DMS79 (cell line): Measurements from ENCODE around the gene CLEC5A.
"Not testable (repeated sequence)": the region's sequence is repeated elsewhere in the genome, so short reads cannot be mapped to it uniquely, and the experiment has no call there.

ENCODE experiments used
- DNase-seq: peaks from one replicate; lab custom pipeline; 2025; lab: John Stamatoyannopoulos, UW

The CLEC5A gene

GRCh38 chr7:141949021-141949420, 2.2 kb upstream of the CLEC5A start:
- no peak for DNase-seq

- no peak for DNase-seq
Measured at GRCh38 chr7:141945356-141945755, 1.4 kb downstream of the CLEC5A start.

GRCh38 chr7:141944811-141945210, 2.0 kb downstream of the CLEC5A start:
- DNase-seq: no peak

- no peak for DNase-seq
Measured at GRCh38 chr7:141943846-141944245, 2.9 kb downstream of the CLEC5A start.

GRCh38 chr7:141941075-141941474, 5.7 kb downstream of the CLEC5A start:
- no peak for DNase-seq

- no peak for DNase-seq
Measured at GRCh38 chr7:141930211-141930610, 16.6 kb downstream of the CLEC5A start.

GRCh38 chr7:141928845-141929195, 18.0 kb downstream of the CLEC5A start:
- no peak for DNase-seq

GRCh38 chr7:141928146-141928844, 18.5 kb downstream of the CLEC5A start:
- no peak for DNase-seq

- DNase-seq: no peak
Measured at GRCh38 chr7:141920281-141920680, 26.5 kb downstream of the CLEC5A start.

GRCh38 chr7:141916099-141916498, 30.7 kb downstream of the CLEC5A start, which contains the start of gene OR9A4:
Gene OR9A4, plus strand, starts transcription at chr7:141916399. Its CDS starts 2,477 bp downstream, at chr7:141918876.
- DNase-seq: no peak

- DNase-seq: no peak
Measured at GRCh38 chr7:141915565-141915964, 31.2 kb downstream of the CLEC5A start.

- no peak for DNase-seq
Measured at GRCh38 chr7:141911391-141911790, 35.4 kb downstream of the CLEC5A start.

GRCh38 chr7:141906285-141906684, 40.5 kb downstream of the CLEC5A start:
- DNase-seq: no peak

- not testable (repeated sequence) for DNase-seq
Measured at GRCh38 chr7:141899366-141899765, 47.4 kb downstream of the CLEC5A start.

- DNase-seq: no peak
Measured at GRCh38 chr7:141891336-141891735, 55.4 kb downstream of the CLEC5A start.

- no peak for DNase-seq
Measured at GRCh38 chr7:141889321-141889720, 57.5 kb downstream of the CLEC5A start.

GRCh38 chr7:141884539-141885225, 62.1 kb downstream of the CLEC5A start:
- DNase-seq: no peak

GRCh38 chr7:141880960-141881359, 65.8 kb downstream of the CLEC5A start:
- DNase-seq: no peak

- DNase-seq: no peak
Measured at GRCh38 chr7:141877365-141877764, 69.4 kb downstream of the CLEC5A start.
